ENCODE measurements around the gene CASZ1.

DNA sequence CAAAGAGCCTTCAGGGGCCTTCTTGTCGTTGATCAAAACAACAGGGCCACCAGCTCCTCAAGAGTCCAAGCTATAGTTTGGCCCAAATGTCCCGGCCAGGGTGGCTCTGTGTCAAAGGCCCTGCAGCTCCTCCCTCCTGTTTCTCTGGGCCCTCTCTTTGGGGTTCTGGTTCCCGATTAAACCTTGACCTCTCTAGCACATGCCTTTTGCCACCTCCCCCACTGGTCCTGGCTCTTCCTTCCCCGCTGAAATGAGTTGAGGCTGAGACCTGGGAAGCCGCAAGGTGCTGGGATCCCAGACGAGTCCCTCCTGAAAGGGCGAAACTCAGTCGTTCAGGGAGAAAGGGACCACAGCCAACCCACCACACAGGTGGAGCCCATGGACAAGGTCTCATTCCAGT lies 56.9 kb downstream of the CASZ1 start:
- TF ChIP-seq, protein P1, sequence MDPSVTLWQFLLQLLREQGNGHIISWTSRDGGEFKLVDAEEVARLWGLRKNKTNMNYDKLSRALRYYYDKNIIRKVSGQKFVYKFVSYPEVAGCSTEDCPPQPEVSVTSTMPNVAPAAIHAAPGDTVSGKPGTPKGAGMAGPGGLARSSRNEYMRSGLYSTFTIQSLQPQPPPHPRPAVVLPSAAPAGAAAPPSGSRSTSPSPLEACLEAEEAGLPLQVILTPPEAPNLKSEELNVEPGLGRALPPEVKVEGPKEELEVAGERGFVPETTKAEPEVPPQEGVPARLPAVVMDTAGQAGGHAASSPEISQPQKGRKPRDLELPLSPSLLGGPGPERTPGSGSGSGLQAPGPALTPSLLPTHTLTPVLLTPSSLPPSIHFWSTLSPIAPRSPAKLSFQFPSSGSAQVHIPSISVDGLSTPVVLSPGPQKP (IDR thresholded peaks at IDR 0.05; ENCODE audit: low read depth, low read length) = no peak
- TF ChIP-seq BHLHE40 (IDR thresholded peaks at IDR 0.05; ENCODE audit: low read depth, low read length) = no peak
- TF ChIP-seq, protein P2, sequence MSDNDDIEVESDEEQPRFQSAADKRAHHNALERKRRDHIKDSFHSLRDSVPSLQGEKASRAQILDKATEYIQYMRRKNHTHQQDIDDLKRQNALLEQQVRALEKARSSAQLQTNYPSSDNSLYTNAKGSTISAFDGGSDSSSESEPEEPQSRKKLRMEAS (IDR thresholded peaks at IDR 0.05) = no peak
- TF ChIP-seq, protein P3, sequence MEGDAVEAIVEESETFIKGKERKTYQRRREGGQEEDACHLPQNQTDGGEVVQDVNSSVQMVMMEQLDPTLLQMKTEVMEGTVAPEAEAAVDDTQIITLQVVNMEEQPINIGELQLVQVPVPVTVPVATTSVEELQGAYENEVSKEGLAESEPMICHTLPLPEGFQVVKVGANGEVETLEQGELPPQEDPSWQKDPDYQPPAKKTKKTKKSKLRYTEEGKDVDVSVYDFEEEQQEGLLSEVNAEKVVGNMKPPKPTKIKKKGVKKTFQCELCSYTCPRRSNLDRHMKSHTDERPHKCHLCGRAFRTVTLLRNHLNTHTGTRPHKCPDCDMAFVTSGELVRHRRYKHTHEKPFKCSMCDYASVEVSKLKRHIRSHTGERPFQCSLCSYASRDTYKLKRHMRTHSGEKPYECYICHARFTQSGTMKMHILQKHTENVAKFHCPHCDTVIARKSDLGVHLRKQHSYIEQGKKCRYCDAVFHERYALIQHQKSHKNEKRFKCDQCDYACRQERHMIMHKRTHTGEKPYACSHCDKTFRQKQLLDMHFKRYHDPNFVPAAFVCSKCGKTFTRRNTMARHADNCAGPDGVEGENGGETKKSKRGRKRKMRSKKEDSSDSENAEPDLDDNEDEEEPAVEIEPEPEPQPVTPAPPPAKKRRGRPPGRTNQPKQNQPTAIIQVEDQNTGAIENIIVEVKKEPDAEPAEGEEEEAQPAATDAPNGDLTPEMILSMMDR (IDR thresholded peaks at IDR 0.05) = no peak
- no peak for TF ChIP-seq MYC (IDR thresholded peaks at IDR 0.05; ENCODE audit: borderline replicate concordance, low read length)
- TF ChIP-seq GATA3 (IDR thresholded peaks at IDR 0.05; ENCODE audit: borderline replicate concordance) = no peak
- TF ChIP-seq, protein P4, sequence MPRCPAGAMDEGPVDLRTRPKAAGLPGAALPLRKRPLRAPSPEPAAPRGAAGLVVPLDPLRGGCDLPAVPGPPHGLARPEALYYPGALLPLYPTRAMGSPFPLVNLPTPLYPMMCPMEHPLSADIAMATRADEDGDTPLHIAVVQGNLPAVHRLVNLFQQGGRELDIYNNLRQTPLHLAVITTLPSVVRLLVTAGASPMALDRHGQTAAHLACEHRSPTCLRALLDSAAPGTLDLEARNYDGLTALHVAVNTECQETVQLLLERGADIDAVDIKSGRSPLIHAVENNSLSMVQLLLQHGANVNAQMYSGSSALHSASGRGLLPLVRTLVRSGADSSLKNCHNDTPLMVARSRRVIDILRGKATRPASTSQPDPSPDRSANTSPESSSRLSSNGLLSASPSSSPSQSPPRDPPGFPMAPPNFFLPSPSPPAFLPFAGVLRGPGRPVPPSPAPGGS (IDR thresholded peaks at IDR 0.05) = no peak
- no peak for TF ChIP-seq EP300 (IDR thresholded peaks at IDR 0.05)
- no peak for TF ChIP-seq SMC3 (IDR thresholded peaks at IDR 0.05)
- TF ChIP-seq MAFK (IDR thresholded peaks at IDR 0.05; ENCODE audit: partially characterized antibody) = no peak
- no peak for TF ChIP-seq POLR2A (IDR thresholded peaks at IDR 0.05; ENCODE audit: low read length)
- TF ChIP-seq, protein P5, sequence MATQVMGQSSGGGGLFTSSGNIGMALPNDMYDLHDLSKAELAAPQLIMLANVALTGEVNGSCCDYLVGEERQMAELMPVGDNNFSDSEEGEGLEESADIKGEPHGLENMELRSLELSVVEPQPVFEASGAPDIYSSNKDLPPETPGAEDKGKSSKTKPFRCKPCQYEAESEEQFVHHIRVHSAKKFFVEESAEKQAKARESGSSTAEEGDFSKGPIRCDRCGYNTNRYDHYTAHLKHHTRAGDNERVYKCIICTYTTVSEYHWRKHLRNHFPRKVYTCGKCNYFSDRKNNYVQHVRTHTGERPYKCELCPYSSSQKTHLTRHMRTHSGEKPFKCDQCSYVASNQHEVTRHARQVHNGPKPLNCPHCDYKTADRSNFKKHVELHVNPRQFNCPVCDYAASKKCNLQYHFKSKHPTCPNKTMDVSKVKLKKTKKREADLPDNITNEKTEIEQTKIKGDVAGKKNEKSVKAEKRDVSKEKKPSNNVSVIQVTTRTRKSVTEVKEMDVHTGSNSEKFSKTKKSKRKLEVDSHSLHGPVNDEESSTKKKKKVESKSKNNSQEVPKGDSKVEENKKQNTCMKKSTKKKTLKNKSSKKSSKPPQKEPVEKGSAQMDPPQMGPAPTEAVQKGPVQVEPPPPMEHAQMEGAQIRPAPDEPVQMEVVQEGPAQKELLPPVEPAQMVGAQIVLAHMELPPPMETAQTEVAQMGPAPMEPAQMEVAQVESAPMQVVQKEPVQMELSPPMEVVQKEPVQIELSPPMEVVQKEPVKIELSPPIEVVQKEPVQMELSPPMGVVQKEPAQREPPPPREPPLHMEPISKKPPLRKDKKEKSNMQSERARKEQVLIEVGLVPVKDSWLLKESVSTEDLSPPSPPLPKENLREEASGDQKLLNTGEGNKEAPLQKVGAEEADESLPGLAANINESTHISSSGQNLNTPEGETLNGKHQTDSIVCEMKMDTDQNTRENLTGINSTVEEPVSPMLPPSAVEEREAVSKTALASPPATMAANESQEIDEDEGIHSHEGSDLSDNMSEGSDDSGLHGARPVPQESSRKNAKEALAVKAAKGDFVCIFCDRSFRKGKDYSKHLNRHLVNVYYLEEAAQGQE (IDR thresholded peaks at IDR 0.05) = no peak
